Colonic mucosa (tissue), 4 donors: Measurements from ENCODE around the gene GIT2. TPM values are rescaled to one million over a fixed set of nuclear protein-coding genes. Genes with fewer than 3 reads are reported as not detected.

Experiments
- DNase-seq: peaks from one replicate; pipeline ENCODE4 v3.0.0-alpha.2; 2020
- H3K27ac ChIP-seq: fragments of 200-600 bp; one replicate; pipeline ENCODE4 v1.8.0; 2021
- H3K27me3 ChIP-seq: fragments of 200-600 bp; one replicate; pipeline ENCODE4 v1.8.0; 2021
- H3K36me3 ChIP-seq: fragments of 200-600 bp; one replicate; pipeline ENCODE4 v1.8.0; 2021
- H3K4me1 ChIP-seq: fragments of 200-600 bp; one replicate; pipeline ENCODE4 v1.8.0; 2021; ENCODE audit warnings: mild to moderate bottlenecking
- H3K4me3 ChIP-seq: fragments of 200-600 bp; one replicate; pipeline ENCODE4 v1.8.0; 2021
- H3K9ac ChIP-seq, 2 donors: one replicate each; pipeline ENCODE4 v1.7.0; 2013; ENCODE audit warnings: control low read depth in 2 of 2, low read depth in 2 of 2, low read length in 2 of 2
- H3K9me3 ChIP-seq: fragments of 200-600 bp; one replicate; pipeline ENCODE4 v1.8.0; 2021
- CTCF ChIP-seq: fragments of 200-600 bp; IDR thresholded peaks from one replicate; pipeline ENCODE4 v1.8.0; 2022; ENCODE audit warnings: antibody characterized with exemption, mild to moderate bottlenecking
- intact Hi-C: fragments of 100-400 bp; cut with DNase I; formaldehyde crosslinking; loops from one replicate; pipeline ENCODE4 v1.14.1; 2022
- total RNA-seq, 2 donors: library from RNA; stranded (reverse); fragmentation: NEBNext Ultra II Directional in 1 of 2; extraction: Animal tissue kit (Norgen Biotek cat#: 25700) in 1 of 2; gene quantifications; one replicate each; pipeline ENCODE4 v1.2.1, GENCODE V29; 2021
- donor health status: healthy.
- donor health status: DM: no; HTN: no; CAD: no.
- donor health status: DM: no; HTN: no; CAD: no.

Gene GIT2
- total RNA-seq, 2 donors from 2014 or later: 23.3 to 26.8 TPM

GRCh38 chr12:109890620-109891170 is 105.5 kb downstream of the GIT2 start:
- Histone ChIP-seq H3K9me3 (no peaks in the 10 kb centered on the region), H3K36me3 (no peaks in the 10 kb centered on the region), H3K4me3 (no peak overlapping the region), H3K27ac (no peak overlapping the region), H3K9ac (no peak overlapping the region), H3K4me1 (no peaks in the 10 kb centered on the region), H3K27me3 (no peaks in the 10 kb centered on the region)
- DNase-seq: no peak
- intact Hi-C loops: no loop called here
- no peak for TF ChIP-seq CTCF

GRCh38 chr12:109888179-109889020 is 107.8 kb downstream of the GIT2 start:
- TF ChIP-seq CTCF: no peak
- no peaks in the 10 kb centered on the region for H3K9me3 ChIP-seq
- H3K27me3 ChIP-seq: no peaks in the 10 kb centered on the region
- H3K4me1 ChIP-seq: no peaks in the 10 kb centered on the region
- no peak for DNase-seq
- H3K27ac ChIP-seq: peak overlapping the region; percentile 52
- intact Hi-C loops: no loop called here
- H3K9ac ChIP-seq: no peak overlapping the region
- H3K4me3 ChIP-seq: no peak overlapping the region
- H3K36me3 ChIP-seq: no peaks in the 10 kb centered on the region

- Histone ChIP-seq H3K36me3 (no peaks in the 10 kb centered on the region), H3K9ac (no peak overlapping the region), H3K27ac (no peak overlapping the region), H3K27me3 (no peaks in the 10 kb centered on the region), H3K9me3 (no peaks in the 10 kb centered on the region), H3K4me1 (no peaks in the 10 kb centered on the region), H3K4me3 (no peak overlapping the region)
- TF ChIP-seq CTCF: no peak
- intact Hi-C loops: no loop called here
- peak; percentile 52 for DNase-seq
Observed at GRCh38 chr12:109885616-109886015, 110.6 kb downstream of the GIT2 start.

- Histone ChIP-seq H3K4me3 (no peak overlapping the region), H3K36me3 (no peaks in the 10 kb centered on the region), H3K4me1 (no peaks in the 10 kb centered on the region), H3K27ac (no peak overlapping the region), H3K27me3 (no peaks in the 10 kb centered on the region), H3K9me3 (no peaks in the 10 kb centered on the region), H3K9ac (no peak overlapping the region)
- intact Hi-C loops: loop anchor here (5.0 kb wide), 1 partner anchor 76 kb away; no protein-coding TSS in a partner anchor
- TF ChIP-seq CTCF: no peak
- DNase-seq: no peak
Observed at GRCh38 chr12:109883461-109883860, 112.7 kb downstream of the GIT2 start.

- DNase-seq: no peak
- no peaks in the 10 kb centered on the region for H3K27me3 ChIP-seq
- H3K9me3 ChIP-seq: no peaks in the 10 kb centered on the region
- intact Hi-C loops: loop anchor here (5.0 kb wide), 1 partner anchor 74 kb away; no protein-coding TSS in a partner anchor
- no peak overlapping the region for H3K27ac ChIP-seq
- no peak overlapping the region for H3K4me3 ChIP-seq
- H3K4me1 ChIP-seq: no peaks in the 10 kb centered on the region
- no peaks in the 10 kb centered on the region for H3K36me3 ChIP-seq
- TF ChIP-seq CTCF: no peak
- H3K9ac ChIP-seq: no peak overlapping the region
Observed at GRCh38 chr12:109881752-109882151, 114.4 kb downstream of the GIT2 start.
